HepG2 (cell line): Measurements from ENCODE around the gene KNL1. TPM values are rescaled to one million over a fixed set of nuclear protein-coding genes. Genes with fewer than 3 reads are reported as not detected.

Experiments used
- ASH2L ChIP-seq: fragments of 300-600, 200-600 bp; sonication (generic); IDR thresholded peaks from 2 replicates; pipeline ENCODE4 v1.7.0; 2017; ENCODE audit warnings: low read depth, mild to moderate bottlenecking, moderate library complexity, mixed read lengths, low read length; ENCODE audit not compliant: insufficient read length
- MAFF ChIP-seq: IDR thresholded peaks from 2 replicates; pipeline ENCODE4 v1.6.1; 2011; ENCODE audit warnings: low read depth, low read length, improper control_type of control experiment
- MEIS2 ChIP-seq: sonication (generic); formaldehyde crosslinking; IDR thresholded peaks from 2 replicates; pipeline ENCODE4 v1.9.0; 2021; ENCODE audit warnings: mild to moderate bottlenecking, missing genetic modification reagents
- MIXL1 ChIP-seq: IDR thresholded peaks from 2 replicates; pipeline ENCODE4 v1.6.1; 2016
- NFE2L1 ChIP-seq: sonication (generic); formaldehyde crosslinking; IDR thresholded peaks from 2 replicates; pipeline ENCODE4 v1.4.0; 2020; ENCODE audit warnings: missing genetic modification reagents, mild to moderate bottlenecking, borderline replicate concordance
- PAF1 ChIP-seq: IDR thresholded peaks from 2 replicates; pipeline ENCODE4 v1.6.1; 2016; ENCODE audit warnings: missing genetic modification reagents, missing compliant biosample characterization
- TBX2 ChIP-seq: sonication (generic); formaldehyde crosslinking; IDR thresholded peaks from 2 replicates; pipeline ENCODE4 v1.5.0; 2020; ENCODE audit warnings: missing genetic modification reagents, mild to moderate bottlenecking, borderline replicate concordance
- TP53 ChIP-seq: sonication (generic); formaldehyde crosslinking; conservative IDR thresholded peaks from 2 replicates; pipeline ENCODE4 v1.4.0; 2020; ENCODE audit warnings: missing genetic modification reagents
- TRIM24 ChIP-seq: sonication (generic); formaldehyde crosslinking; IDR thresholded peaks from 2 replicates; pipeline ENCODE4 v1.8.0; 2022; ENCODE audit warnings: mild to moderate bottlenecking, missing genetic modification reagents
- ZBTB42 ChIP-seq: sonication (generic); formaldehyde crosslinking; IDR thresholded peaks from 2 replicates; pipeline ENCODE4 v1.5.0; 2020; ENCODE audit warnings: mild to moderate bottlenecking, missing genetic modification reagents
- ZNF296 ChIP-seq: sonication (generic); formaldehyde crosslinking; conservative IDR thresholded peaks from 2 replicates; pipeline ENCODE4 v1.5.0; 2020; ENCODE audit warnings: mild to moderate bottlenecking, missing genetic modification reagents
- ZNF543 ChIP-seq: sonication (generic); formaldehyde crosslinking; IDR thresholded peaks from 2 replicates; pipeline ENCODE4 v1.4.0; 2020; ENCODE audit warnings: mild to moderate bottlenecking, missing genetic modification reagents
- polyA plus RNA-seq, 8 experiments: library from polyadenylated mRNA; depleted of rRNA in 3 of 8; stranded (reverse) in 7 of 8; unstranded in 1 of 8; fragments of >200 nt; fragmentation: Illumina TruSeq in 4 of 8; extraction: Trizol in 4 of 8; gene quantifications; 2 replicates each; pipeline versions ENCODE4 v1.2.1 to v1.2.3, GENCODE V29; 2011 to 2016; ENCODE audit warnings: low read depth in 4 of 8, missing spikeins in 1 of 8, mixed read lengths in 1 of 8; ENCODE audit not compliant: insufficient read depth in 1 of 8
- total RNA-seq, 5 experiments: library from RNA; depleted of rRNA; stranded (reverse); fragments of >200 nt; fragmentation: Illumina TruSeq; extraction: Trizol; gene quantifications; 2 replicates each; pipeline ENCODE4 v1.2.3, GENCODE V29; 2016; ENCODE audit warnings: low read depth in 1 of 5
- TF ChIP-seq, protein P1 (sequence below), 2 experiments: sonication (generic) in 1 of 2; formaldehyde crosslinking in 1 of 2; IDR thresholded peaks; 2 replicates each; pipeline versions ENCODE4 v1.6.1 to v1.9.0; 2014 to 2022; ENCODE audit warnings: antibody characterized with exemption in 1 of 2, borderline replicate concordance in 1 of 2, inconsistent platforms in 1 of 2, low read depth in 1 of 2, missing genetic modification reagents in 1 of 2
- TF ChIP-seq, protein P2 (sequence below): sonication (generic); formaldehyde crosslinking; IDR thresholded peaks from 2 replicates; pipeline ENCODE4 v1.9.0; 2021; ENCODE audit warnings: missing genetic modification reagents, mild to moderate bottlenecking, borderline replicate concordance
- TF ChIP-seq, protein P3 (sequence below): fragments of 450-650 bp; IDR thresholded peaks from 2 replicates; pipeline ENCODE4 v1.6.1; 2017
- TF ChIP-seq, protein P4 (sequence below): sonication (generic); formaldehyde crosslinking; conservative IDR thresholded peaks from 2 replicates; pipeline ENCODE4 v1.4.0; 2020; ENCODE audit warnings: missing genetic modification reagents

Gene KNL1
- total and polyA plus RNA-seq, 2 of the 13 experiments (the other 11 are each of a cell fraction or from before 2014, with no cell fraction given), result 8.0 to 21.4 TPM

DNA sequence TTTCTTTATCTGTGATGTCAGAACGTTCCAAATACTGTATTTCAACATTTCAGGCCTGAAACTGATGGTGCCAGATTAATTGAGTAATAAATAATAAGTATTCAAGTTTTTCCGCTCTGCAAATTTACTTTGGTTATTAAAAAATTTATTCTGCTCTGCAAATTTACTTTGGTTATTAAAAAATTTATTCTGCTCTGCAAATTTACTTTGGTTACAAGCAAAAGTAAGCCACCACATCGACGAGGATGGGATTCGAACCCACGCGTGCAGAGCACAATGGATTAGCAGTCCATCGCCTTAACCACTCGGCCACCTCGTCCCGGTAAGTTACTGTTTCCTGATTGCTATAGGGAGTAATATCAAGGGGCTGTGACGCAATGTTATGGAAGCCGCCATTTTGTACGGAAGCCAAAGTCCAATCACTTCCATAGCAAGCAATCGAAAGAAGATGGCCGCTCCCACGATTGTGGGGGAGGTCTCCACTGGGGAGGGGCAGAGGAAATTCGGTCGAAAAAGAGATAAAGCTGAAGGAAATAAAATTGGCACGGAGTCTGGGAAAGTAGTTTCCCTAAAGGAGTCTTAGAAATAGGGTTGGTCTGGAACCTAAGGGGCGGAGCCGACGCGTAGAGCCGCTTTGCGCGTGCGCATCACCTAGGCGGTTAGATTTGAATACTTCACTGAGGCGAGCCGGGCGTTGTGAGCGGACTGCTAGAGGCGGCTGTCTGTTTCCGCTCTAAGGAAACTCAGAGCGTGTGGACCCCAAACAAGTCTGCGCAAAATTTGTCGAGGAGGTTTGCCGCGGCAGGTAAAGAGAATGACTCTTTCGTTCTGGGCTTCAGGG is at the start of gene KNL1 (continued):
- TF ChIP-seq, protein P1, sequence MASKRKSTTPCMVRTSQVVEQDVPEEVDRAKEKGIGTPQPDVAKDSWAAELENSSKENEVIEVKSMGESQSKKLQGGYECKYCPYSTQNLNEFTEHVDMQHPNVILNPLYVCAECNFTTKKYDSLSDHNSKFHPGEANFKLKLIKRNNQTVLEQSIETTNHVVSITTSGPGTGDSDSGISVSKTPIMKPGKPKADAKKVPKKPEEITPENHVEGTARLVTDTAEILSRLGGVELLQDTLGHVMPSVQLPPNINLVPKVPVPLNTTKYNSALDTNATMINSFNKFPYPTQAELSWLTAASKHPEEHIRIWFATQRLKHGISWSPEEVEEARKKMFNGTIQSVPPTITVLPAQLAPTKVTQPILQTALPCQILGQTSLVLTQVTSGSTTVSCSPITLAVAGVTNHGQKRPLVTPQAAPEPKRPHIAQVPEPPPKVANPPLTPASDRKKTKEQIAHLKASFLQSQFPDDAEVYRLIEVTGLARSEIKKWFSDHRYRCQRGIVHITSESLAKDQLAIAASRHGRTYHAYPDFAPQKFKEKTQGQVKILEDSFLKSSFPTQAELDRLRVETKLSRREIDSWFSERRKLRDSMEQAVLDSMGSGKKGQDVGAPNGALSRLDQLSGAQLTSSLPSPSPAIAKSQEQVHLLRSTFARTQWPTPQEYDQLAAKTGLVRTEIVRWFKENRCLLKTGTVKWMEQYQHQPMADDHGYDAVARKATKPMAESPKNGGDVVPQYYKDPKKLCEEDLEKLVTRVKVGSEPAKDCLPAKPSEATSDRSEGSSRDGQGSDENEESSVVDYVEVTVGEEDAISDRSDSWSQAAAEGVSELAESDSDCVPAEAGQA (IDR thresholded peaks at IDR 0.05; ENCODE audit: low read depth), result peak; percentile 96
- TF ChIP-seq, protein P1 (CRISPR knock-in tag; IDR thresholded peaks at IDR 0.05; ENCODE audit: borderline replicate concordance), result no peak
- TF ChIP-seq ZBTB42 (CRISPR knock-in tag), result no peak
- TF ChIP-seq, protein P2, sequence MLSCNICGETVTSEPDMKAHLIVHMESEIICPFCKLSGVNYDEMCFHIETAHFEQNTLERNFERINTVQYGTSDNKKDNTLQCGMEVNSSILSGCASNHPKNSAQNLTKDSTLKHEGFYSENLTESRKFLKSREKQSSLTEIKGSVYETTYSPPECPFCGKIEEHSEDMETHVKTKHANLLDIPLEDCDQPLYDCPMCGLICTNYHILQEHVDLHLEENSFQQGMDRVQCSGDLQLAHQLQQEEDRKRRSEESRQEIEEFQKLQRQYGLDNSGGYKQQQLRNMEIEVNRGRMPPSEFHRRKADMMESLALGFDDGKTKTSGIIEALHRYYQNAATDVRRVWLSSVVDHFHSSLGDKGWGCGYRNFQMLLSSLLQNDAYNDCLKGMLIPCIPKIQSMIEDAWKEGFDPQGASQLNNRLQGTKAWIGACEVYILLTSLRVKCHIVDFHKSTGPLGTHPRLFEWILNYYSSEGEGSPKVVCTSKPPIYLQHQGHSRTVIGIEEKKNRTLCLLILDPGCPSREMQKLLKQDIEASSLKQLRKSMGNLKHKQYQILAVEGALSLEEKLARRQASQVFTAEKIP, result no peak
- TF ChIP-seq, protein P3, sequence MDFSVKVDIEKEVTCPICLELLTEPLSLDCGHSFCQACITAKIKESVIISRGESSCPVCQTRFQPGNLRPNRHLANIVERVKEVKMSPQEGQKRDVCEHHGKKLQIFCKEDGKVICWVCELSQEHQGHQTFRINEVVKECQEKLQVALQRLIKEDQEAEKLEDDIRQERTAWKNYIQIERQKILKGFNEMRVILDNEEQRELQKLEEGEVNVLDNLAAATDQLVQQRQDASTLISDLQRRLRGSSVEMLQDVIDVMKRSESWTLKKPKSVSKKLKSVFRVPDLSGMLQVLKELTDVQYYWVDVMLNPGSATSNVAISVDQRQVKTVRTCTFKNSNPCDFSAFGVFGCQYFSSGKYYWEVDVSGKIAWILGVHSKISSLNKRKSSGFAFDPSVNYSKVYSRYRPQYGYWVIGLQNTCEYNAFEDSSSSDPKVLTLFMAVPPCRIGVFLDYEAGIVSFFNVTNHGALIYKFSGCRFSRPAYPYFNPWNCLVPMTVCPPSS, result no peak
- peak; percentile 60 for TF ChIP-seq TBX2 (CRISPR knock-in tag)
- TF ChIP-seq, protein P4, sequence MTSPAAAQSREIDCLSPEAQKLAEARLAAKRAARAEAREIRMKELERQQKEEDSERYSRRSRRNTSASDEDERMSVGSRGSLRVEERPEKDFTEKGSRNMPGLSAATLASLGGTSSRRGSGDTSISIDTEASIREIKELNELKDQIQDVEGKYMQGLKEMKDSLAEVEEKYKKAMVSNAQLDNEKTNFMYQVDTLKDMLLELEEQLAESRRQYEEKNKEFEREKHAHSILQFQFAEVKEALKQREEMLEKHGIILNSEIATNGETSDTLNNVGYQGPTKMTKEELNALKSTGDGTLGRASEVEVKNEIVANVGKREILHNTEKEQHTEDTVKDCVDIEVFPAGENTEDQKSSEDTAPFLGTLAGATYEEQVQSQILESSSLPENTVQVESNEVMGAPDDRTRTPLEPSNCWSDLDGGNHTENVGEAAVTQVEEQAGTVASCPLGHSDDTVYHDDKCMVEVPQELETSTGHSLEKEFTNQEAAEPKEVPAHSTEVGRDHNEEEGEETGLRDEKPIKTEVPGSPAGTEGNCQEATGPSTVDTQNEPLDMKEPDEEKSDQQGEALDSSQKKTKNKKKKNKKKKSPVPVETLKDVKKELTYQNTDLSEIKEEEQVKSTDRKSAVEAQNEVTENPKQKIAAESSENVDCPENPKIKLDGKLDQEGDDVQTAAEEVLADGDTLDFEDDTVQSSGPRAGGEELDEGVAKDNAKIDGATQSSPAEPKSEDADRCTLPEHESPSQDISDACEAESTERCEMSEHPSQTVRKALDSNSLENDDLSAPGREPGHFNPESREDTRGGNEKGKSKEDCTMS (CRISPR knock-in tag), result no peak
- no peak; the same call in 1 of the 2 replicates for TF ChIP-seq MEIS2 (CRISPR knock-in tag)
- TF ChIP-seq TP53 (CRISPR knock-in tag), result no peak; the same call in 1 of the 2 replicates
- 0 out of 2 replicates have a peak, but pooled peaks have one; percentile 33 for TF ChIP-seq ZNF543
- TF ChIP-seq NFE2L1 (CRISPR knock-in tag), result no peak
- peak; percentile 86 for TF ChIP-seq ASH2L
- TF ChIP-seq ZNF296 (CRISPR knock-in tag), result no peak
- no peak for TF ChIP-seq TRIM24
- TF ChIP-seq MIXL1, result peak; percentile 82
- no peak for TF ChIP-seq PAF1 (CRISPR knock-in tag)
- no peak for TF ChIP-seq MAFF
